HG03097 (cell line): ENCODE data around the gene P3H3.
A peak's percentile ranks its signal among the peaks of the same experiment; 100 is the strongest.

Source experiments
- ATAC-seq: cut with Tn5 transposase; IDR thresholded peaks from one replicate; pipeline ENCODE4 v1.9.1; 2021; ENCODE audit not compliant: unreplicated experiment, low FRiP score

The P3H3 gene

GRCh38 chr12:6840761-6841515 is 12.7 kb downstream of the P3H3 start, which contains the start of gene GNB3:
Gene GNB3 (plus strand): TSS chr12:6840925. CDS start chr12:6841288, 363 bp downstream.
- ATAC-seq = no peak

- ATAC-seq = no peak
Measured at GRCh38 chr12:6842075-6842474, 13.9 kb downstream of the P3H3 start.

- no peak for ATAC-seq
Measured at GRCh38 chr12:6843118-6843902, 15.1 kb downstream of the P3H3 start.

- ATAC-seq = no peak
Measured at GRCh38 chr12:6845395-6845794, 17.2 kb downstream of the P3H3 start.

- no peak for ATAC-seq
Measured at GRCh38 chr12:6846316-6846869, 18.2 kb downstream of the P3H3 start.

GRCh38 chr12:6847676-6848075 is 19.5 kb downstream of the P3H3 start:
- ATAC-seq = no peak

GRCh38 chr12:6849427-6849826 is 21.2 kb downstream of the P3H3 start:
- no peak for ATAC-seq

GRCh38 chr12:6849976-6850560 is 21.9 kb downstream of the P3H3 start:
- no peak for ATAC-seq

GRCh38 chr12:6850796-6851152 is 22.6 kb downstream of the P3H3 start:
- no peak for ATAC-seq

- peak; percentile 46 for ATAC-seq
Measured at GRCh38 chr12:6851153-6851920, 23.1 kb downstream of the P3H3 start, which contains the start of gene CDCA3. Gene CDCA3 (minus strand): TSS chr12:6851286. CDS start chr12:6850952, 334 bp downstream.

- ATAC-seq = peak; percentile 84
Measured at GRCh38 chr12:6851921-6852650, 23.9 kb downstream of the P3H3 start, which contains the start of gene USP5. Gene USP5 (plus strand): TSS chr12:6852150. CDS start chr12:6852180, 30 bp downstream.

- ATAC-seq = no peak
Measured at GRCh38 chr12:6852651-6853354, 24.6 kb downstream of the P3H3 start.

GRCh38 chr12:6853626-6854025 is 25.4 kb downstream of the P3H3 start:
- no peak for ATAC-seq

- no peak for ATAC-seq
Measured at GRCh38 chr12:6854036-6854435, 25.8 kb downstream of the P3H3 start.

- no peak for ATAC-seq
Measured at GRCh38 chr12:6855322-6855721, 27.1 kb downstream of the P3H3 start.

GRCh38 chr12:6858799-6859198 is 30.6 kb downstream of the P3H3 start:
- no peak for ATAC-seq

GRCh38 chr12:6860116-6860515 is 31.9 kb downstream of the P3H3 start:
- no peak for ATAC-seq

- no peak for ATAC-seq
Measured at GRCh38 chr12:6860942-6861341, 32.7 kb downstream of the P3H3 start.

GRCh38 chr12:6861391-6861790 is 33.2 kb downstream of the P3H3 start:
- no peak for ATAC-seq
